ENCODE data around the gene FYCO1. TPM values are rescaled to one million over a fixed set of nuclear protein-coding genes. Genes with fewer than 3 reads are reported as not detected.

The FYCO1 gene
- total RNA-seq = 19.7 and 26.5 TPM in 2 replicates

DNA sequence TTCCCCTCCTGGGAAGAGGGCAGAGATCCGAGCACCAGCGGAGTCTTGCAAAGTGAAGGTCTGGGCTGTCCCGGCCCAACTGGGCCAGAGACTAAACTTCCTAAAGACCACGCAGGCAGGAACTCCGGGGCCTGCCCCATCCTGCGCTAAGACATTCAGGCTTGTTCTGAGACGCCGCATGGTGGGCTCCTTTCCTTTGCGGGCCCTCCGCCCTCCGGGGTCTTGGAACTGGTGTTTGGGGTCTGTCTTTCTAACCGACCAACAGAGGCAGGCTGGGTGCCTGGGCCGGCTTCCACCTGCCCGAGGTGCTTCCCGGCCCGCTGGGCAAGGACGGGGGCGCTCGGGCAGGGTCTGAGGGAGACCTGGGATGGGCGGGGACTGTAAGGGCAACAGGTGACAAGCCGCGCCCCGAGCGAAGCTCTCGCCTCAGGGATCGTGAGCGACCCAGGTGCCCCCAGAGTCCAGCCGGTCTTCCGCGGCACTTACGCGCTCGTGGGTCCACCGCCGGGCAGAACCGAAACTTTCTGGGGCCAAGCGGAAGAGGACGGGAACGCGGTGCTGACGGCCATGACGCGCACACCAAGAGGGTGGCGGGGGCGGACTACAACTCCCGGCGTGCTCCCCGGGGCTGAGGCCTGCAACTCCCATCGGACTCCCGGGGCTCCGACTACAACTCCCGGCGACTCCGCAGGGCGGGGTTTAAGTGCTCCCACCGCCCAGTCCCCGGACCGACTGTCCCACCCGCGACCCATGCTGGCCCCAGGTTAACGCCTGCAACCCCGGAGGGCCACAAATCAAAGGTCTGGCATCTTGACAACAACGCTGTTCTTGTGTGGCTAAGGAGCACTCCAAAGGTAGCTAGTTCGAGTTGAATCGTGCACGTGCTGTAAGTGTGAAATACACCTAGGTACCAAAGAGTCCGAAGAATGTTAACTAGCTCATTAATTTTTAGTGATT lies at the start of gene FYCO1:
Gene FYCO1 (minus strand): TSS at position 589 of the 957 bp plus-strand sequence. CDS start 10,914 bp downstream, outside the sequence.

DNA sequence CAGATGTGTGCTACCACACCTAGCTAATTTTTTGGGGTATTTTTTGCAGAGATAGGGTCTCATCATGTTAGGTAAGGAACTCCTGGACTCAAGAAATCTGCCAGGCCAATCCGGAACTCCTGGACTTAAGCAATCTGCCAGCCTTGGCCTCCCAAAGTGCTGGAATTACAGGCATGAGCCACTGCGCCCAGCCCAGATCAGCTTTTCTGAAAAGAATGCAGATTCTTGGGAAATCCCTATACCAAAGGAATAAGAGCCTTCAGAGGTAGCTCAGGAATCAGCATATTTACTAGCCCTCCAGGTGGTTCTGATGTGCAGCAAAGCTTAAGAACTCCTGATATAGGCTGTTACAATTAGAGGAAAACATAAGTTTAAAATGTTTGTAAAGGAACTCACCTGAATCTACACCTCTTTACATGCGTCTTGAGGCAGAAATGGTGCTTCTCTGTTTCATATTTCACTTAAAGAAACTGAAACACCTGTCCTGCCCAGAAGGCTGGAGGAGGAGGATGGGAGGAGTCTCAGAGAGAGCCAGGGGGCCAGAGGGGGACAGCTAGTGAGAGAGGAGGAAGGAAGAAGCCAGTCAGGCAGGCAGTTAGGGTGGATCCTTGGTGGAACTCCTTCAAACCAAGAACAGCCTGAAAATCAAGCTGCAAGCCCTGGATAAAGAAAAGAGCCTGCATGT lies 31.5 kb upstream of the FYCO1 start, which contains the start of gene XCR1:
Gene XCR1 (minus strand): TSS at position 463 of the 685 bp plus-strand sequence. CDS start 5,536 bp downstream, outside the sequence.

GRCh38 chr3:45943207-45943846 lies 52.3 kb downstream of the FYCO1 start, which contains the start of gene CXCR6:
TSS of gene CXCR6 (plus strand) at chr3:45943464. CDS start at chr3:45946482, 3,018 bp downstream.

DNA sequence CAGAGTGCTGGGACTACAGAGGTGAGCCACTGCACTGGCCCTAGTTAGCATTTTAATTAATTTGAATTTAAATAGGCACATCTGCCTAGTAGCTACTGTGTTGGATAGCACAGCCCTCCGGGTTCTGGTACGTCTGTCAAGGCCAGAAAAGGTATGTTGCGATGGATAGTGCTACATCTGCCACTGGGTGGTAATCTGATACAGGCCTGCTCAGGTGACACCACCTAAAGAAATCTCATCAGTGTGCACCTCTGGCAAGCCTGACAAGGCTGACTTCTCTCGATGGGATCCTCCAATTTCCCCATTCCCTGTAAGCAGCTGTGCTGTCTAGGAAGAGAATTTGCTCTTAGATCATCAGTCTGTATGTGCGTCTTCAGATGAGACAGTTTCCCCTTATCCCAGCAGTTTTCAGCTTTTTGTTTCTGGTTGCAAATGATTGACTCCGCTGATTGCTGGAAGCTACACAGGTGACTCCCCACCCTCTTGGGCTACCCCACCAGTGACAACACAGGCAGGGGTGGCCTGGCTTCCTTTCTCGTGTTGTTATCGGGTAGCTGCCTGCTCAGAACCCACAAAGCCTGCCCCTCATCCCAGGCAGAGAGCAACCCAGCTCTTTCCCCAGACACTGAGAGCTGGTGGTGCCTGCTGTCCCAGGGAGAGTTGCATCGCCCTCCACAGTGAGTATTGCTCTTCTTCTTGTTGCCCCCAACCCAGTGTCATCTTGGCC lies 109.5 kb downstream of the FYCO1 start, which contains the start of gene CCR9:
Gene CCR9 (plus strand): TSS at position 565 of the 727 bp plus-strand sequence. CDS start 8,391 bp downstream, outside the sequence.

Other genes starting within 250 kb of the FYCO1 start
- gene SLC6A20, start 199.3 kb downstream of the FYCO1 start, total RNA-seq = not detected in 2 replicates
- 18.6 and 26.9 TPM in 2 replicates for gene LZTFL1, start 153.7 kb downstream of the FYCO1 start, total RNA-seq
- not detected in 2 replicates for gene CCR9, start 109.3 kb downstream of the FYCO1 start, total RNA-seq
- gene CXCR6, start 52.4 kb downstream of the FYCO1 start, total RNA-seq = not detected in 2 replicates
- gene XCR1, start 31.7 kb upstream of the FYCO1 start, total RNA-seq = not detected in 2 replicates
- 0.34 TPM in 1 of 2 replicates, not detected in the other for gene CCR1, start 212.5 kb upstream of the FYCO1 start, total RNA-seq
- not detected in 2 replicates for gene CCR3, start 246.6 kb upstream of the FYCO1 start, total RNA-seq